A549 (cell line): ENCODE measurements around the gene HPSE. TPM values are rescaled to one million over a fixed set of nuclear protein-coding genes. Genes with fewer than 3 reads are reported as not detected.

ENCODE experiments used
- ATAC-seq, 2 experiments: fragments of 200-7000 bp in 1 of 2; fragments of >200 bp in 1 of 2; cut with Nextera tagmentation in 1 of 2; cut with Tn5 transposase in 1 of 2; 3 replicates each; pipeline versions ENCODE4 v1.8.0 to v1.9.1; 2018 to 2020; ENCODE audit warnings: mild to moderate bottlenecking in 1 of 2, moderate library complexity in 1 of 2
- CTCF ChIA-PET: fragments of 300-600 bp; sonication (Branson Sonifier 250); formaldehyde crosslinking; extraction: SDS; loops from one replicate; lab custom pipeline; 2021; ENCODE audit warnings: antibody characterized with exemption, inconsistent platforms; lab: Yijun Ruan, JAX
- POLR2A ChIA-PET: fragments of 350-600 bp; formaldehyde crosslinking; extraction: SDS; loops from one replicate; lab custom pipeline; 2021; ENCODE audit warnings: antibody characterized with exemption, inconsistent platforms; lab: Yijun Ruan, JAX
- DNase-seq, 2 experiments: peaks; one replicate each; pipeline versions ENCODE4 v3.0.0 to v3.0.0-alpha.2; 2011 to 2016; ENCODE audit warnings: low read depth in 1 of 2, low spot score in 1 of 2
- FAIRE-seq: peaks from 2 replicates; lab custom pipeline; 2011; peaks lifted over from hg19 to GRCh38; lab: Jason Lieb, UNC
- H3K27ac ChIP-seq, 2 experiments: fragments of >200 bp; sonication (Bioruptor Twin); formaldehyde crosslinking; 3 replicates each; pipeline ENCODE4 v1.5.1; 2016 to 2017
- H3K4me1 ChIP-seq: fragments of >200 bp; sonication (Bioruptor Twin); formaldehyde crosslinking; 3 replicates; pipeline ENCODE4 v1.6.1; 2016
- H3K4me2 ChIP-seq: fragments of >200 bp; sonication (Bioruptor Twin); formaldehyde crosslinking; 3 replicates; pipeline ENCODE4 v1.6.1; 2016
- H3K4me3 ChIP-seq: fragments of >200 bp; sonication (Bioruptor Twin); formaldehyde crosslinking; 3 replicates; pipeline ENCODE4 v1.5.1; 2016
- H3K9me3 ChIP-seq: fragments of >200 bp; sonication (Bioruptor Twin); formaldehyde crosslinking; 3 replicates; pipeline ENCODE4 v1.6.1; 2016
- CBX2 ChIP-seq: fragments of 200-600 bp; sonication (generic); IDR thresholded peaks from 2 replicates; pipeline ENCODE4 v1.6.1; 2016; ENCODE audit warnings: low read depth, mild to moderate bottlenecking, borderline replicate concordance
- CEBPB ChIP-seq, 2 experiments: fragments of >200 bp in 1 of 2; sonication (Bioruptor Twin) in 1 of 2; formaldehyde crosslinking in 1 of 2; IDR thresholded peaks; 2 replicates each; pipeline ENCODE4 v1.6.1; 2012 to 2016
- EP300 ChIP-seq, 2 experiments: fragments of >200 bp; sonication (Bioruptor Twin); formaldehyde crosslinking; IDR thresholded peaks; 2 replicates in 1 of 2; 3 replicates in 1 of 2; pipeline ENCODE4 v1.6.1; 2016 to 2017
- FOSL2 ChIP-seq, 2 experiments: fragments of 450-650 bp in 1 of 2; fragments of >200 bp in 1 of 2; sonication (Bioruptor Twin) in 1 of 2; formaldehyde crosslinking; IDR thresholded peaks; 2 replicates each; pipeline versions ENCODE4 v1.5.0 to v1.6.1; 2016 to 2020; ENCODE audit warnings: mild to moderate bottlenecking in 1 of 2, moderate library complexity in 1 of 2
- FOXS1 ChIP-seq: fragments of 250-450 bp; sonication (Bioruptor Pico); IDR thresholded peaks from 2 replicates; pipeline ENCODE4 v1.5.0; 2020; ENCODE audit warnings: mild to moderate bottlenecking, moderate library complexity
- GATA3 ChIP-seq: IDR thresholded peaks from 2 replicates; pipeline ENCODE4 v1.6.1; 2012; ENCODE audit warnings: borderline replicate concordance
- HOXA7 ChIP-seq: fragments of 250-450 bp; sonication (Bioruptor Pico); IDR thresholded peaks from 2 replicates; pipeline ENCODE4 v1.5.0; 2020; ENCODE audit warnings: mild to moderate bottlenecking, moderate library complexity
- JUN ChIP-seq, 2 experiments: fragments of >200 bp; sonication (Bioruptor Twin); formaldehyde crosslinking; IDR thresholded peaks; 2 replicates in 1 of 2; 3 replicates in 1 of 2; pipeline ENCODE4 v1.6.1; 2016 to 2017
- JUNB ChIP-seq: fragments of >200 bp; sonication (Bioruptor Twin); formaldehyde crosslinking; IDR thresholded peaks from 2 replicates; pipeline ENCODE4 v1.6.1; 2016
- KDM1A ChIP-seq: fragments of 200-600 bp; sonication (generic); IDR thresholded peaks from 2 replicates; pipeline ENCODE4 v1.6.1; 2016; ENCODE audit warnings: low read depth, mild to moderate bottlenecking
- KDM5A ChIP-seq: fragments of 200-600 bp; sonication (generic); IDR thresholded peaks from 2 replicates; pipeline ENCODE4 v1.6.1; 2016; ENCODE audit warnings: antibody characterized with exemption, mild to moderate bottlenecking
- MAFK ChIP-seq: fragments of 450-650 bp; IDR thresholded peaks from 2 replicates; pipeline ENCODE4 v1.6.1; 2014; ENCODE audit not compliant: partially characterized antibody
- MAX ChIP-seq: IDR thresholded peaks from 2 replicates; pipeline ENCODE4 v1.6.1; 2012
- MAZ ChIP-seq: fragments of 150-350 bp; IDR thresholded peaks from 2 replicates; pipeline ENCODE4 v1.6.1; 2014; ENCODE audit warnings: antibody characterized with exemption, low read depth, low read length, borderline replicate concordance
- NPAS2 ChIP-seq: fragments of 250-450 bp; sonication (Bioruptor Pico); IDR thresholded peaks from 2 replicates; pipeline ENCODE4 v1.8.0; 2022; ENCODE audit warnings: mild to moderate bottlenecking, moderate library complexity, borderline replicate concordance
- NR3C1 ChIP-seq: fragments of >200 bp; sonication (Bioruptor Twin); formaldehyde crosslinking; IDR thresholded peaks from 3 replicates; pipeline ENCODE4 v1.6.1; 2017
- PHF8 ChIP-seq: fragments of 200-600 bp; sonication (generic); IDR thresholded peaks from 2 replicates; pipeline ENCODE4 v1.6.1; 2016; ENCODE audit warnings: low read depth, mild to moderate bottlenecking, antibody characterized with exemption, moderate library complexity, borderline replicate concordance
- RAD21 ChIP-seq, 2 experiments: fragments of >200 bp in 1 of 2; sonication (Bioruptor Twin) in 1 of 2; formaldehyde crosslinking in 1 of 2; IDR thresholded peaks in 1 of 2; conservative IDR thresholded peaks in 1 of 2; 2 replicates in 1 of 2; 3 replicates in 1 of 2; pipeline ENCODE4 v1.6.1; 2012 to 2018; ENCODE audit warnings: inconsistent platforms in 1 of 2
- RARB ChIP-seq: fragments of 250-450 bp; sonication (Bioruptor Pico); IDR thresholded peaks from 2 replicates; pipeline ENCODE4 v1.8.0; 2021; ENCODE audit warnings: mild to moderate bottlenecking, moderate library complexity
- RFX5 ChIP-seq: fragments of 450-650 bp; IDR thresholded peaks from 2 replicates; pipeline ENCODE4 v1.7.1; 2014; ENCODE audit warnings: antibody characterized with exemption, mild to moderate bottlenecking, moderate library complexity
- SREBF2 ChIP-seq: fragments of 450-650 bp; IDR thresholded peaks from 2 replicates; pipeline ENCODE4 v1.6.1; 2014; ENCODE audit warnings: mild to moderate bottlenecking, moderate library complexity
- ZC3H11A ChIP-seq: fragments of 450-650 bp; IDR thresholded peaks from 2 replicates; pipeline ENCODE4 v1.6.1; 2014; ENCODE audit warnings: antibody characterized with exemption, mild to moderate bottlenecking
- ZFP36 ChIP-seq: fragments of 450-650 bp; IDR thresholded peaks from 2 replicates; pipeline ENCODE4 v1.6.1; 2014; ENCODE audit warnings: borderline replicate concordance; ENCODE audit not compliant: partially characterized antibody
- ZNF302 ChIP-seq: fragments of 250-450 bp; sonication (Bioruptor Pico); IDR thresholded peaks from 2 replicates; pipeline ENCODE4 v1.9.0; 2021; ENCODE audit warnings: inconsistent platforms, mild to moderate bottlenecking, moderate library complexity
- WGBS: methylation state at CpG from one replicate; pipeline ENCODE4 v1.1.6; 2017; ENCODE audit errors: missing lambda C conversion rate; 5-methylcytosine and 5-hydroxymethylcytosine counted together
- polyA plus RNA-seq, 4 experiments: library from polyadenylated mRNA; depleted of rRNA in 3 of 4; stranded (reverse); fragments of >200 nt; fragmentation: RNase III in 1 of 4; extraction: RNeasy Plus Mini Kit Qiagen cat#74134 plus additional on column Dnase treatment in 1 of 4; gene quantifications; 2 replicates in 3 of 4; 3 replicates in 1 of 4; pipeline ENCODE4 v1.2.3, GENCODE V29; 2011 to 2017
- TF ChIP-seq, protein P1 (sequence below): IDR thresholded peaks from 2 replicates; pipeline ENCODE4 v1.6.1; 2012
- TF ChIP-seq, protein P2 (sequence below): fragments of >200 bp; sonication (Bioruptor Twin); formaldehyde crosslinking; IDR thresholded peaks from 3 replicates; pipeline ENCODE4 v1.5.1; 2016
- TF ChIP-seq, protein P3 (sequence below): fragments of >200 bp; sonication (Bioruptor Twin); formaldehyde crosslinking; IDR thresholded peaks from 2 replicates; pipeline ENCODE4 v1.6.1; 2016

HPSE gene
- polyA plus RNA-seq, 2 of the 4 experiments (the other 2 are of a cell fraction) = 0.72 to 1.7 TPM

GRCh38 chr4:83258461-83258860, 76.2 kb downstream of the HPSE start (continued):
- no peak for TF ChIP-seq KDM1A
- TF ChIP-seq FOXS1 (CRISPR knock-in tag) = no peak
- no peak for TF ChIP-seq SREBF2
- TF ChIP-seq GATA3 = no peak
- no peak for TF ChIP-seq CBX2
- no peak for TF ChIP-seq RFX5
- TF ChIP-seq NR3C1 = no peak
- TF ChIP-seq ZFP36 = no peak
- no peak for TF ChIP-seq PHF8

- DNase-seq = no peak
- ATAC-seq = no peak
- ChIA-PET POLR2A (interaction anchor here (0.7 kb wide), 1 partner anchor 223 kb away, joined by 4 read pairs; the partner anchor contains the start of gene COPS4), CTCF (interaction anchor here (0.7 kb wide), 1 partner anchor 170 kb away, joined by 3 read pairs; no protein-coding TSS in a partner anchor)
- Histone ChIP-seq H3K27ac (peak overlapping the region; percentile 85 to 91), H3K9me3 (no peaks in the 10 kb centered on the region), H3K4me1 (peaks cover 53% of the 10 kb centered on the region), H3K4me3 (no peak overlapping the region), H3K4me2 (no peak overlapping the region)
- WGBS = 93% methylated on average over 7 of the region's 7 CpGs
- no peak for TF ChIP-seq RARB (CRISPR knock-in tag)
- no peak for FAIRE-seq
Observed at GRCh38 chr4:83257811-83258210, 76.8 kb downstream of the HPSE start.

DNA sequence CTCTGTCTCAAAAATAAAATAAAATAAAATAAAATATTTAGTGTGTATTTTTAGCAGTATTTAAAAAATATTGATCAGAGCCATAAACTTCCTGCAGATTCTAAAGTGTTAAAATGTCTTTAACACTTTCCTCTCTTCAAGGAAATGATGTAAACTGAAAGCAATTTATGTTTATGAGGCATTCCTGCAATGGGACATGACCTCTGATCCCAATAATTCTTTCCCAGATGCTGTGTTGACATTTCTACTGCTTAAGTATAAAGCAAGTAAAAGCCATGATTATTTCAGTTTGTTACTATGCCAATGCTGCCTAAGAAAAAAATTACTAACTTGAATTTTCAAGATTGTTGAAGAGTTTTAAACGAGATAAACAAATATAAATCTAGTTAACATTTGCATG, 79.1 kb downstream of the HPSE start:
- ChIA-PET POLR2A (no interaction called here), CTCF (no interaction called here)
- peak; percentile 32 to 81 for DNase-seq
- no peak for FAIRE-seq
- TF ChIP-seq JUNB (peak; percentile 65), JUN (IDR thresholded peaks at IDR 0.05) (peak in 1 of 2 experiments; percentile 51; a peak in 1 of 5 replicates), ZNF302 (CRISPR knock-in tag) (no peak), ZC3H11A (no peak), CEBPB (IDR thresholded peaks at IDR 0.05) (peak; percentile 49 to 66; a peak in 2 of 4 replicates), HOXA7 (CRISPR knock-in tag) (no peak), EP300 (IDR thresholded peaks at IDR 0.05) (peak; percentile 38 to 56; a peak in 3 of 5 replicates), MAX (peak; percentile 46; the same call in 1 of the 2 replicates), FOSL2 (IDR thresholded peaks at IDR 0.05) (0 out of 2 replicates have a peak, but pooled peaks have one; percentile 10), FOSL2 (CRISPR knock-in tag; IDR thresholded peaks at IDR 0.05) (peak; percentile 73), RAD21 (conservative IDR thresholded peaks at IDR 0.05 in 1 of 2, IDR thresholded peaks at IDR 0.05 in 1 of 2) (no peak), GATA3 (peak; percentile 87), MAZ (no peak), NR3C1 (no peak), NPAS2 (CRISPR knock-in tag) (no peak), KDM5A (no peak), MAFK (peak; percentile 73)
- TF ChIP-seq, protein P1, sequence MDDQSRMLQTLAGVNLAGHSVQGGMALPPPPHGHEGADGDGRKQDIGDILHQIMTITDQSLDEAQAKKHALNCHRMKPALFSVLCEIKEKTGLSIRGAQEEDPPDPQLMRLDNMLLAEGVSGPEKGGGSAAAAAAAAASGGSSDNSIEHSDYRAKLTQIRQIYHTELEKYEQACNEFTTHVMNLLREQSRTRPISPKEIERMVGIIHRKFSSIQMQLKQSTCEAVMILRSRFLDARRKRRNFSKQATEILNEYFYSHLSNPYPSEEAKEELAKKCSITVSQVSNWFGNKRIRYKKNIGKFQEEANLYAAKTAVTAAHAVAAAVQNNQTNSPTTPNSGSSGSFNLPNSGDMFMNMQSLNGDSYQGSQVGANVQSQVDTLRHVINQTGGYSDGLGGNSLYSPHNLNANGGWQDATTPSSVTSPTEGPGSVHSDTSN = peak; percentile 48; the same call in 1 of the 2 replicates
- TF ChIP-seq, protein P2, sequence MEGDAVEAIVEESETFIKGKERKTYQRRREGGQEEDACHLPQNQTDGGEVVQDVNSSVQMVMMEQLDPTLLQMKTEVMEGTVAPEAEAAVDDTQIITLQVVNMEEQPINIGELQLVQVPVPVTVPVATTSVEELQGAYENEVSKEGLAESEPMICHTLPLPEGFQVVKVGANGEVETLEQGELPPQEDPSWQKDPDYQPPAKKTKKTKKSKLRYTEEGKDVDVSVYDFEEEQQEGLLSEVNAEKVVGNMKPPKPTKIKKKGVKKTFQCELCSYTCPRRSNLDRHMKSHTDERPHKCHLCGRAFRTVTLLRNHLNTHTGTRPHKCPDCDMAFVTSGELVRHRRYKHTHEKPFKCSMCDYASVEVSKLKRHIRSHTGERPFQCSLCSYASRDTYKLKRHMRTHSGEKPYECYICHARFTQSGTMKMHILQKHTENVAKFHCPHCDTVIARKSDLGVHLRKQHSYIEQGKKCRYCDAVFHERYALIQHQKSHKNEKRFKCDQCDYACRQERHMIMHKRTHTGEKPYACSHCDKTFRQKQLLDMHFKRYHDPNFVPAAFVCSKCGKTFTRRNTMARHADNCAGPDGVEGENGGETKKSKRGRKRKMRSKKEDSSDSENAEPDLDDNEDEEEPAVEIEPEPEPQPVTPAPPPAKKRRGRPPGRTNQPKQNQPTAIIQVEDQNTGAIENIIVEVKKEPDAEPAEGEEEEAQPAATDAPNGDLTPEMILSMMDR = no peak
- TF ChIP-seq, protein P3, sequence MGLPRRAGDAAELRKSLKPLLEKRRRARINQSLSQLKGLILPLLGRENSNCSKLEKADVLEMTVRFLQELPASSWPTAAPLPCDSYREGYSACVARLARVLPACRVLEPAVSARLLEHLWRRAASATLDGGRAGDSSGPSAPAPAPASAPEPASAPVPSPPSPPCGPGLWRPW = no peak
- Histone ChIP-seq H3K27ac (peak overlapping the region; percentile 85 to 91), H3K4me2 (peak overlapping the region; percentile 72), H3K4me1 (peaks cover 53% of the 10 kb centered on the region), H3K9me3 (no peaks in the 10 kb centered on the region), H3K4me3 (no peak overlapping the region; the same call in 2 of the 3 replicates)
- ATAC-seq = no peak
- WGBS = 9% methylated on average over 1 of the region's 1 CpG
